HG03066 (cell line): ENCODE results near the gene CACNA1H.

Source experiments
- ATAC-seq: cut with Tn5 transposase; IDR thresholded peaks from one replicate; pipeline ENCODE4 v1.9.1; 2021; ENCODE audit warnings: low read depth; ENCODE audit not compliant: unreplicated experiment

CACNA1H gene

DNA sequence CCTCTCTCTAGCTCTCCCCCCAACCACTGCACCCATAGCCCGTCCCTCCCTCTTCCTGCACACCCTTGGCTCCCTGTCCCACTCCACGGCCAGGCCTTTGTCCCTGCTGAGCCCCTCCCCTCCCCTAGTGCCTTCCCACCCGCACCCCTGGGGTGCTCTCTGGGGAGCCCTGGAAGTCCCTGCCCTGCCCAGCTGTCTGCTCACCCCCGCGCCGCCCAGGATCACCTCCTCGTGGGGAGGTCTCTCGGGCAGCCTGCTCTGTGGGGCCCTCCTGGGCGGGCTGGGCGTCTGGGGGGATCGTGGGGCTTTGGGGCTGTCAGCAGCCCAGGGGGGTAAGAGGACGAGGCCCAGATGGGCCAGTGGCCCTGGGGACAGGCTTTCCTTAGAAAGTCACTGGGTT, 18.1 kb downstream of the CACNA1H start:
- ATAC-seq, result no peak

DNA sequence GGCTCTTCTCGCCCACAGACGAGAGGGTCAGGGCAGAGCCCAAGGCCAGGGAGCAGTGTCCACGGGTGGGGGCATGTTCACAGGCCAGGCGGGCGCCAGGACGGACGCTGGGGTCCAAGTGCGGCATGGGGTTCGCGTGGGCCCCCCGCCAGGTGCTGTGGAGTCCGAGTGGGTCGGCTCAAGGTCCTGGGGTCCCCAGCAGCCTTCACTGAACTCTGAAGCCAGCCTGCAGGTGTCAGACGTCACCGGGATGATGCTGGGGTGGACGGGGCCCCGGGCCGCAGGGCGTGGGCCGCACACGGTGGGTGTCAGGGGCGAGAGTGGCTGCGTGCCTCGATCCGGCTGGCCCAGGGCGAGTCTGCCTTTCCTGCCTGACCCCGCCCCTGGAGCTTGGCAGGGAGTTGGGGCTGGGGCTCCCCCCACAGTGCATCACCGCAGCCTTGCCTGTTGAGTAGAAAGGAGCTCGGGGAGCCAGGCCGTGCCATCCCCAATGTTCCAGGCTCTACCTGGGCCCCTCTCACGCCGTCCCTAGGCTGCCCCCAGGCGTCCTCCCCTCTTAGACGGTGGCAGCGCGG, 19.0 kb downstream of the CACNA1H start:
- no peak for ATAC-seq

- no peak for ATAC-seq
Observed at GRCh38 chr16:1172651-1173050, 19.7 kb downstream of the CACNA1H start.

- no peak for ATAC-seq
Observed at GRCh38 chr16:1173788-1174451, 21.0 kb downstream of the CACNA1H start.

- no peak for ATAC-seq
Observed at GRCh38 chr16:1174477-1175357, 21.8 kb downstream of the CACNA1H start.

DNA sequence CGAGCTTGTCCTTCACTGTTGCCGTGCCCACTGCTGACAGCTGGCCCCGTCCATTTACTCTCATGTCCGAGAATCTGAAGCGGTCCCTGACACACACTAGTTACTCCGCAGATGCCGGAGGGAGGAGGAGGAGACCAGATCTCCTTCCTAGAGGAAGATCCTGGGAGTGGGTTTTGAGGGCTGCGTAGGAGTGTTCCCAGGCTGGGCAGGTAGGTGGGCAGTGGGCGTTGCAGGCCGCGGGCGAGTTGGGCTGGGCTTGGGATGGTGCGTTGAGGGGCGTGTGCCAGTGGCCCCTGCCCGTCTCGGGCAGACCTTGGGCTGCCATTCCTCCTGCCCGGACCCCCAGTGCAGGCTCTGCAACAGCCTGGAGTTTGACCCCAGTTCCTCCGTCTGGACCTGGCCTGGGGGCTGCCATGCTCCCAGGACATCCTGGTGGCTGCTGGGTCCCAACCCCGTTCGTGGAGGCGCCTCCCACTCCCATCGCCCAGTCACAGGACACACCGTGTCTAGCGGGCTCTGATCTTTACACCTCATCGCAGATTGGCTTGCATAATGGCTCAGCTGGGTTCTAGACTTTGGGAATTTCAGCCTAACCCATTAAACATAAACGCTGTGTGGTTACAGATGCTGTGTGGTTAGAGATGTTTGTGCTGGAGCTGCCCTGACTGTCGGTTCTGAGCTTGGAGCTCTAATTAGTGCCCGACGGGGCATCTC, 22.8 kb downstream of the CACNA1H start:
- ATAC-seq, result no peak

- no peak for ATAC-seq
Observed at GRCh38 chr16:1176280-1176897, 23.5 kb downstream of the CACNA1H start.

DNA sequence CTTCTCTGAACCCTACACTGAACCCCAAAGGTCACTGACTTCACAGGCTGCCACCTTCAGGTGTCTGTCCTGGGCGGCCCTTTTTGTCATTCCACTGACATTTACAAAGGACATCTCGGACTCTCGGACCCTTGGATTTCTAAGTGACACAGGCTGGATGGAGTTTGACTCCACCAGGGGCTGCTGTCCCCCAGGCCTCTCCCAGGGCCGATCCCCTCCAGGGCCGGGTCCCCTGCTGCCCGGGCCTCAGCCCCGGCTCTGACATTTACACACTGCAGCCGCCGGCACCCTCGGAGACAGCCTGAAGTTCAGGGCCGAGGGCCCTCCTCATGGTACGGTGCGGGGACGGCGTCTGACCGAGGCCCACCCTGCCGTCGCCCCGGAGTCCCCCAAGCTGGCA, 24.1 kb downstream of the CACNA1H start:
- ATAC-seq, result no peak

GRCh38 chr16:1177750-1178149, 24.8 kb downstream of the CACNA1H start:
- ATAC-seq, result no peak

GRCh38 chr16:1178295-1178910, 25.5 kb downstream of the CACNA1H start:
- ATAC-seq, result no peak

DNA sequence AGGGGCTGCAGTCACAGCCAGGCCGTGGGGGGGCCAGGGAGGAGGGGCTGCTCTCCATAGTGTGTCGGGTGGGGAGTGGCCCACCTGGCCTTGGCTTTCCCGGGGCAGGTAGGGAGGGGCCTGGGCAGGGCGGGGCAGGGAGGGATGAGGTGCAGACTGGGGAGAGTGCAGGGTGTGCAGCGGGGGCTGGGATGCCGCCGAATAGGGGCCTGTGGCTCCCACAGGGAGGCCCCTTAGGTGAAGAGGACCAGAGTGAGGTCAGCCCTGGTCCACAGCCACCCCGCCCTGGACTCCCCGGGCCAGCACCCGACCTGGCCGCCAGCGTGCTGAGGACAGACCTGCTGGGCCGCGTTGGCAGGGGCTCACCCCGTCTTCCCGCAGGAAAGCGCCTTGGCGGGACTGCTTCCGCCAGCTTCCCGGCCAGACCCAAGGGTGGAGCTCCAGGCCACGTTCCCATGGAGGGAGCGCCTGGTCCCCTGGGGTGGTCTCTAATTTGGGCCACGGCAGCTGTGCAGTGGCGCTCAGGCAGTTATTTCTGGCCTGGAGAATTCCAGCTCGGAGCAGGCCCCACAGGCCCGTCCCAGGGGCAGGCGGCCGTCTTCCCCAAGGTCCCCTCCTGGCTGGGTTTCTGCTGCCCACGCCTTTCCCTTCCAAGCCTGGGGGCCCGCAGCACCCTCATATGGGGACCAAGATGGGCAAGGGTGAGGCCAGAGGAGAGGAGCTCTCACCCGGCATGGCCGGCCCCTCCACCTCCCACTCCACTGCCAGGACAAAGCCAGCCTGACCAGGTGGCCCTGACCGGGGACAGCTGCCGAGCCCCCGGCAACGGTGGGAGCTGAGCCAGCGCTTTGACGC, 27.9 kb downstream of the CACNA1H start:
- ATAC-seq, result no peak

GRCh38 chr16:1181404-1182315, 28.8 kb downstream of the CACNA1H start:
- no peak for ATAC-seq

GRCh38 chr16:1182316-1182671, 29.4 kb downstream of the CACNA1H start:
- no peak for ATAC-seq

GRCh38 chr16:1182950-1183907, 30.3 kb downstream of the CACNA1H start:
- ATAC-seq, result no peak

- no peak for ATAC-seq
Observed at GRCh38 chr16:1184156-1184868, 31.4 kb downstream of the CACNA1H start.

DNA sequence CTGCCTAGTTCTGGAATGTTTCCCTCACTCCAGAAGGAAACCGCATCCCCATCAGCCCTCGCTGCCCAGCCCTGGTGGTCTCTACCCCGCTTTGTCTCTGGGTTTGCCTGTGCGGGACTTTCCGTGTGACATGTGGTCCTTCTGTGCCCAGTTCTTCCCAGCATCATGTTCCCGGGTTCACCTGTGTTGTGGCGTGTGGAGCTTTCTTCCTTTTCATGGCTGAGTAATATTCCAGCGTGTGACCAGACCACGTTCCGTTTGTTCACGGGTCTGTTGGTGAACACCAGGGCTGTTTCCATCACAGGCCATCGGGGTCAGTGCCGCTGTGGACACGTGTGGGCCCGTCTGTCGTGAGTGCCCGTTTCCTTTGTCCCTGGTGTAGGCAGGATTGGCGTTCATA, 32.1 kb downstream of the CACNA1H start:
- ATAC-seq, result no peak
